Measurements from ENCODE around the gene NTN1. TPM values are rescaled to one million over a fixed set of nuclear protein-coding genes. Genes with fewer than 3 reads are reported as not detected.

Gene NTN1
- polyA plus RNA-seq, 1 donor from 2014 or later, result 16.2 TPM

- no peaks in the 10 kb centered on the region for H3K27me3 ChIP-seq (ENCODE audit: insufficient read depth, low read depth, low read length)
- no peaks in the 10 kb centered on the region for H3K36me3 ChIP-seq (ENCODE audit: insufficient read depth, low read length)
- no peak overlapping the region for H3K4me2 ChIP-seq (ENCODE audit: low read length)
- H3K79me2 ChIP-seq (replicated peaks; ENCODE audit: insufficient read depth, low read length), result no peaks in the 10 kb centered on the region
- no peak overlapping the region for H2AFZ ChIP-seq (ENCODE audit: low read depth, low read length)
- no peaks in the 10 kb centered on the region for H4K20me1 ChIP-seq (ENCODE audit: insufficient read depth)
- no peak for TF ChIP-seq EP300 (conservative IDR thresholded peaks at IDR 0.05; ENCODE audit: poor library complexity, severe bottlenecking)
- TF ChIP-seq SMC3 (conservative IDR thresholded peaks at IDR 0.05; ENCODE audit: poor library complexity), result no peak
- TF ChIP-seq, protein P1, sequence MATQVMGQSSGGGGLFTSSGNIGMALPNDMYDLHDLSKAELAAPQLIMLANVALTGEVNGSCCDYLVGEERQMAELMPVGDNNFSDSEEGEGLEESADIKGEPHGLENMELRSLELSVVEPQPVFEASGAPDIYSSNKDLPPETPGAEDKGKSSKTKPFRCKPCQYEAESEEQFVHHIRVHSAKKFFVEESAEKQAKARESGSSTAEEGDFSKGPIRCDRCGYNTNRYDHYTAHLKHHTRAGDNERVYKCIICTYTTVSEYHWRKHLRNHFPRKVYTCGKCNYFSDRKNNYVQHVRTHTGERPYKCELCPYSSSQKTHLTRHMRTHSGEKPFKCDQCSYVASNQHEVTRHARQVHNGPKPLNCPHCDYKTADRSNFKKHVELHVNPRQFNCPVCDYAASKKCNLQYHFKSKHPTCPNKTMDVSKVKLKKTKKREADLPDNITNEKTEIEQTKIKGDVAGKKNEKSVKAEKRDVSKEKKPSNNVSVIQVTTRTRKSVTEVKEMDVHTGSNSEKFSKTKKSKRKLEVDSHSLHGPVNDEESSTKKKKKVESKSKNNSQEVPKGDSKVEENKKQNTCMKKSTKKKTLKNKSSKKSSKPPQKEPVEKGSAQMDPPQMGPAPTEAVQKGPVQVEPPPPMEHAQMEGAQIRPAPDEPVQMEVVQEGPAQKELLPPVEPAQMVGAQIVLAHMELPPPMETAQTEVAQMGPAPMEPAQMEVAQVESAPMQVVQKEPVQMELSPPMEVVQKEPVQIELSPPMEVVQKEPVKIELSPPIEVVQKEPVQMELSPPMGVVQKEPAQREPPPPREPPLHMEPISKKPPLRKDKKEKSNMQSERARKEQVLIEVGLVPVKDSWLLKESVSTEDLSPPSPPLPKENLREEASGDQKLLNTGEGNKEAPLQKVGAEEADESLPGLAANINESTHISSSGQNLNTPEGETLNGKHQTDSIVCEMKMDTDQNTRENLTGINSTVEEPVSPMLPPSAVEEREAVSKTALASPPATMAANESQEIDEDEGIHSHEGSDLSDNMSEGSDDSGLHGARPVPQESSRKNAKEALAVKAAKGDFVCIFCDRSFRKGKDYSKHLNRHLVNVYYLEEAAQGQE (IDR thresholded peaks at IDR 0.05; ENCODE audit: borderline replicate concordance), result no peak
- TF ChIP-seq, protein P2, sequence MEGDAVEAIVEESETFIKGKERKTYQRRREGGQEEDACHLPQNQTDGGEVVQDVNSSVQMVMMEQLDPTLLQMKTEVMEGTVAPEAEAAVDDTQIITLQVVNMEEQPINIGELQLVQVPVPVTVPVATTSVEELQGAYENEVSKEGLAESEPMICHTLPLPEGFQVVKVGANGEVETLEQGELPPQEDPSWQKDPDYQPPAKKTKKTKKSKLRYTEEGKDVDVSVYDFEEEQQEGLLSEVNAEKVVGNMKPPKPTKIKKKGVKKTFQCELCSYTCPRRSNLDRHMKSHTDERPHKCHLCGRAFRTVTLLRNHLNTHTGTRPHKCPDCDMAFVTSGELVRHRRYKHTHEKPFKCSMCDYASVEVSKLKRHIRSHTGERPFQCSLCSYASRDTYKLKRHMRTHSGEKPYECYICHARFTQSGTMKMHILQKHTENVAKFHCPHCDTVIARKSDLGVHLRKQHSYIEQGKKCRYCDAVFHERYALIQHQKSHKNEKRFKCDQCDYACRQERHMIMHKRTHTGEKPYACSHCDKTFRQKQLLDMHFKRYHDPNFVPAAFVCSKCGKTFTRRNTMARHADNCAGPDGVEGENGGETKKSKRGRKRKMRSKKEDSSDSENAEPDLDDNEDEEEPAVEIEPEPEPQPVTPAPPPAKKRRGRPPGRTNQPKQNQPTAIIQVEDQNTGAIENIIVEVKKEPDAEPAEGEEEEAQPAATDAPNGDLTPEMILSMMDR (IDR thresholded peaks at IDR 0.05; ENCODE audit: poor library complexity, severe bottlenecking), result no peak
- no peak for TF ChIP-seq MXI1 (conservative IDR thresholded peaks at IDR 0.05; ENCODE audit: poor library complexity, severe bottlenecking)
- TF ChIP-seq TAF1 (IDR thresholded peaks at IDR 0.05; ENCODE audit: low read depth), result no peak
- TF ChIP-seq EZH2 (IDR thresholded peaks at IDR 0.05; ENCODE audit: borderline replicate concordance, insufficient read depth, low read length, poor library complexity, severe bottlenecking), result no peak
- TF ChIP-seq RAD21 (conservative IDR thresholded peaks at IDR 0.05), result no peak
- TF ChIP-seq POLR2AphosphoS5 (IDR thresholded peaks at IDR 0.05), result no peak
- no peak overlapping the region for H3K4me3 ChIP-seq (ENCODE audit: low read length)
- H3K9ac ChIP-seq (ENCODE audit: low read length), result no peak overlapping the region
- no peaks in the 10 kb centered on the region for H3F3A ChIP-seq (ENCODE audit: insufficient read depth, low read length, poor library complexity, severe bottlenecking)
- no peaks in the 10 kb centered on the region for H3K9me3 ChIP-seq (ENCODE audit: low read length)
- no peaks in the 10 kb centered on the region for H3K9me2 ChIP-seq (ENCODE audit: insufficient read depth, low read length)
- H3K27ac ChIP-seq (ENCODE audit: low read length), result no peak overlapping the region
Measured at GRCh38 chr17:9213303-9213640, 192.0 kb downstream of the NTN1 start.

DNA sequence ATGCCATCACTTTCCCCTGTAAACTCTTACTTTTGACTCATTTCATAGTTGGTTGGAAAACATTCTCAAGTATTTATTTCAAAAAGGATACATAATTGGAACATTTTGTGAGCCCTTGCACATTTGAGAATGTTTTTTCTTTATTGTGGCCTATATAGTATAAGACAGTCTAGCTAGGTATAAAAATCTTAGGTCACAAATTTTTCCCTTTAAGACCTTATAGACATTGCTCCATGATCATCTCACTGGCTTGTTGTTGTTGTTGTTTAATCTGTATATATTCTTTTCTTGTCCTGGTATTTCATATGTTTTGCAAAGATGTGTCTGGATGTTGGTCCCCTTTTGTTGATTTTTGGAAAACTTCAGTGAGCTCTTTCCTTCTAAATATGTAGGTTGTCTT, 194.2 kb downstream of the NTN1 start:
- Histone ChIP-seq H3K27ac (ENCODE audit: low read length) (no peak overlapping the region), H3K9ac (ENCODE audit: low read length) (no peak overlapping the region), H3K9me3 (ENCODE audit: low read length) (no peaks in the 10 kb centered on the region), H3K4me2 (ENCODE audit: low read length) (no peak overlapping the region), H3K27me3 (ENCODE audit: insufficient read depth, low read depth, low read length) (no peaks in the 10 kb centered on the region), H3K79me2 (replicated peaks; ENCODE audit: insufficient read depth, low read length) (no peaks in the 10 kb centered on the region), H3F3A (ENCODE audit: insufficient read depth, low read length, poor library complexity, severe bottlenecking) (no peaks in the 10 kb centered on the region), H3K9me2 (ENCODE audit: insufficient read depth, low read length) (no peaks in the 10 kb centered on the region), H3K4me3 (ENCODE audit: low read length) (no peak overlapping the region), H3K36me3 (ENCODE audit: insufficient read depth, low read length) (no peaks in the 10 kb centered on the region), H2AFZ (ENCODE audit: low read depth, low read length) (no peak overlapping the region), H4K20me1 (ENCODE audit: insufficient read depth) (no peaks in the 10 kb centered on the region)
- TF ChIP-seq RAD21 (conservative IDR thresholded peaks at IDR 0.05), result no peak
- no peak for TF ChIP-seq TAF1 (IDR thresholded peaks at IDR 0.05; ENCODE audit: low read depth)
- no peak for TF ChIP-seq EZH2 (IDR thresholded peaks at IDR 0.05; ENCODE audit: borderline replicate concordance, insufficient read depth, low read length, poor library complexity, severe bottlenecking)
- TF ChIP-seq, protein P1 (IDR thresholded peaks at IDR 0.05; ENCODE audit: borderline replicate concordance), result no peak
- TF ChIP-seq, protein P2 (IDR thresholded peaks at IDR 0.05; ENCODE audit: poor library complexity, severe bottlenecking), result no peak
- TF ChIP-seq SMC3 (conservative IDR thresholded peaks at IDR 0.05; ENCODE audit: poor library complexity), result no peak
- no peak for TF ChIP-seq MXI1 (conservative IDR thresholded peaks at IDR 0.05; ENCODE audit: poor library complexity, severe bottlenecking)
- no peak for TF ChIP-seq EP300 (conservative IDR thresholded peaks at IDR 0.05; ENCODE audit: poor library complexity, severe bottlenecking)
- no peak for TF ChIP-seq POLR2AphosphoS5 (IDR thresholded peaks at IDR 0.05)

All from neural cell (in vitro differentiated cells).